Gastrocnemius medialis (tissue), 4 donors: ENCODE measurements around the gene VAPA. TPM values are rescaled to one million over a fixed set of nuclear protein-coding genes. Genes with fewer than 3 reads are reported as not detected.
A peak's percentile ranks its signal among the peaks of the same experiment; 100 is the strongest.

ENCODE experiments used
- ATAC-seq, 2 donors: fragments of 150-250 bp; one replicate each; pipeline ENCODE4 v1.9.1; 2016
- DNase-seq, 2 donors: peaks; one replicate each; pipeline ENCODE4 v3.0.0-alpha.2; 2019
- H3K27ac ChIP-seq, 4 donors: fragments of 200-600 bp; sonication (generic); 1 replicate in 1 of 4; 2 replicates in 3 of 4; pipeline ENCODE4 v1.5.1; 2016 to 2018; ENCODE audit warnings: mild to moderate bottlenecking in 2 of 4, moderate library complexity in 1 of 4
- H3K27me3 ChIP-seq, 3 donors: fragments of 200-600 bp; sonication (generic) in 2 of 3; 1 replicate in 1 of 3; 2 replicates in 2 of 3; pipeline versions ENCODE4 v1.5.1 to v1.6.0; 2016 to 2019; ENCODE audit warnings: mild to moderate bottlenecking in 1 of 3, moderate library complexity in 1 of 3
- H3K36me3 ChIP-seq, 2 donors: fragments of 200-600 bp; sonication (generic) in 1 of 2; one replicate each; pipeline ENCODE4 v1.5.1; 2017 to 2018
- H3K4me1 ChIP-seq, 2 donors: fragments of 200-600 bp; sonication (generic) in 1 of 2; one replicate each; pipeline ENCODE4 v1.5.1; 2016 to 2017; ENCODE audit warnings: mild to moderate bottlenecking in 2 of 2
- H3K4me3 ChIP-seq, 4 donors: fragments of 200-600 bp; sonication (generic) in 3 of 4; 1 replicate in 1 of 4; 2 replicates in 3 of 4; pipeline ENCODE4 v1.5.1; 2016 to 2019; ENCODE audit warnings: mild to moderate bottlenecking in 2 of 4
- H3K9me3 ChIP-seq, 3 donors: fragments of 200-600 bp; sonication (generic) in 2 of 3; 1 replicate in 1 of 3; 2 replicates in 2 of 3; pipeline ENCODE4 v1.5.1; 2016 to 2019
- POLR2A ChIP-seq, 2 donors: fragments of 450-650 bp; IDR thresholded peaks; one replicate each; pipeline ENCODE4 v1.6.1; 2017; ENCODE audit warnings: antibody characterized with exemption in 2 of 2, mild to moderate bottlenecking in 2 of 2, moderate library complexity in 2 of 2
- in situ Hi-C, 4 donors: fragments of 200-750 bp; cut with MboI; loops; one replicate each; pipeline versions ENCODE4 v1.15.0 to v1.8.0; 2017; ENCODE audit warnings: low sequenced_read_pairs in 4 of 4
- intact Hi-C: fragments of 100-400 bp; cut with DNase I; formaldehyde crosslinking; loops from one replicate; pipeline ENCODE4 v1.15.1; 2023; ENCODE audit warnings: low total_unique reads
- total RNA-seq, 4 donors: library from RNA; depleted of rRNA; stranded (reverse); fragments of >200 nt; gene quantifications; one replicate each; pipeline versions ENCODE4 v1.1.0 to v1.2.3, GENCODE V29; 2016
- TF ChIP-seq, protein P1 (sequence below), 5 experiments: fragments of 450-650 bp in 3 of 5; fragments of 200-600 bp in 2 of 5; sonication (generic) in 2 of 5; IDR thresholded peaks in 4 of 5; conservative IDR thresholded peaks in 1 of 5; 1 replicate in 4 of 5; 2 replicates in 1 of 5; pipeline ENCODE4 v1.5.1; 2016 to 2019; ENCODE audit warnings: antibody characterized with exemption in 5 of 5, mild to moderate bottlenecking in 3 of 5, moderate library complexity in 3 of 5

Gene VAPA
- total RNA-seq, 4 donors from 2014 or later = 227 to 320 (median 243) TPM

DNA sequence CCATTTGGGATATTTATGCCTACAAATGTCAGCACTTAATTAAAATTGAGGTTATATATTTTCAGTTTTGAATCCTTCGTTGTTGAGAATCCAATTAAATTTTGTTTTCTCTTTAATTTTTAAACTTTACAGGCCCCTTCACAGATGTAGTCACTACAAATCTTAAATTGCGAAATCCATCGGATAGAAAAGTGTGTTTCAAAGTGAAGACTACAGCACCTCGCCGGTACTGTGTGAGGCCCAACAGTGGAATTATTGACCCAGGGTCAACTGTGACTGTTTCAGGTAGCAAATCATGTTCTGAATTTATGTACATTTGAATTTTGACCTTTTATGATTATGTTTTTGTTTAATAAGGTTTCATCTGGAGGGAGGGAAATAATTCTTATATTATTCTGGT, 17.9 kb downstream of the VAPA start:
- H3K4me1 ChIP-seq = peaks cover 57 to 71% of the 10 kb centered on the region in 2 donors
- in situ Hi-C loops = loop anchor here in 1 of 4 donors (25.0 kb wide), 1 partner anchor 344 kb away; no protein-coding TSS in a partner anchor
- peaks cover 0 to 23% of the 10 kb centered on the region in 2 donors for H3K36me3 ChIP-seq
- no peaks in the 10 kb centered on the region for H3K9me3 ChIP-seq
- TF ChIP-seq, protein P1, sequence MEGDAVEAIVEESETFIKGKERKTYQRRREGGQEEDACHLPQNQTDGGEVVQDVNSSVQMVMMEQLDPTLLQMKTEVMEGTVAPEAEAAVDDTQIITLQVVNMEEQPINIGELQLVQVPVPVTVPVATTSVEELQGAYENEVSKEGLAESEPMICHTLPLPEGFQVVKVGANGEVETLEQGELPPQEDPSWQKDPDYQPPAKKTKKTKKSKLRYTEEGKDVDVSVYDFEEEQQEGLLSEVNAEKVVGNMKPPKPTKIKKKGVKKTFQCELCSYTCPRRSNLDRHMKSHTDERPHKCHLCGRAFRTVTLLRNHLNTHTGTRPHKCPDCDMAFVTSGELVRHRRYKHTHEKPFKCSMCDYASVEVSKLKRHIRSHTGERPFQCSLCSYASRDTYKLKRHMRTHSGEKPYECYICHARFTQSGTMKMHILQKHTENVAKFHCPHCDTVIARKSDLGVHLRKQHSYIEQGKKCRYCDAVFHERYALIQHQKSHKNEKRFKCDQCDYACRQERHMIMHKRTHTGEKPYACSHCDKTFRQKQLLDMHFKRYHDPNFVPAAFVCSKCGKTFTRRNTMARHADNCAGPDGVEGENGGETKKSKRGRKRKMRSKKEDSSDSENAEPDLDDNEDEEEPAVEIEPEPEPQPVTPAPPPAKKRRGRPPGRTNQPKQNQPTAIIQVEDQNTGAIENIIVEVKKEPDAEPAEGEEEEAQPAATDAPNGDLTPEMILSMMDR (IDR thresholded peaks at IDR 0.05 in 4 of 5, conservative IDR thresholded peaks at IDR 0.05 in 1 of 5) = no peak
- TF ChIP-seq POLR2A (IDR thresholded peaks at IDR 0.05) = no peak
- H3K4me3 ChIP-seq = no peak overlapping the region
- no peak for ATAC-seq
- DNase-seq = no peak
- H3K27ac ChIP-seq = peak overlapping the region in 2 of 4 donors; percentile 26 to 37
- no peaks in the 10 kb centered on the region for H3K27me3 ChIP-seq
- intact Hi-C loops = no loop called here

DNA sequence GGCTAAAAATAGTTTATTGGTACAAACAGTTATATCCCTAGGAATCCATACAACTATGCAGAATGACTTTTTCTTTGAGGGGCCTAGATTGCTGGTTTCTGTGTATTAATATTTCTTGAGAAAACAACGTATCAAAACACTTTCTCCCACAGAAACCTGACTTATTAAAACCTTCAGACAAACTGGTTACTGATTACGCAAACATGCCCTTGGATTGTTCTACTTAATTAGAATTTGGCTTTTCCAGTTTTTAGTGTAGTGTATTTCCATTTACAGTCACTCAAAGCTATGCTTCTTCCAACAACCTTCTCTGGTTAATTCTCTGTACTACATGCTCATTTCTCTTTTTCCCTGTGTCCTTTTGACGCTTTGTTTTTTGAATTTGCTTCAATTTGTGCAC, 20.0 kb downstream of the VAPA start:
- TF ChIP-seq, protein P1 (IDR thresholded peaks at IDR 0.05 in 4 of 5, conservative IDR thresholded peaks at IDR 0.05 in 1 of 5) = no peak
- TF ChIP-seq POLR2A (IDR thresholded peaks at IDR 0.05) = no peak
- DNase-seq = no peak
- Histone ChIP-seq H3K36me3 (peaks cover 0 to 36% of the 10 kb centered on the region in 2 donors), H3K9me3 (no peaks in the 10 kb centered on the region), H3K4me3 (no peak overlapping the region), H3K27ac (peak overlapping the region in 3 of 4 donors; percentile 23 to 58 (median 34)), H3K27me3 (no peaks in the 10 kb centered on the region), H3K4me1 (peaks cover 35 to 49% of the 10 kb centered on the region in 2 donors)
- intact Hi-C loops (no loop called here), in situ Hi-C loops (loop anchor here in 1 of 4 donors (25.0 kb wide), 1 partner anchor 347 kb away; no protein-coding TSS in a partner anchor)
- no peak for ATAC-seq

DNA sequence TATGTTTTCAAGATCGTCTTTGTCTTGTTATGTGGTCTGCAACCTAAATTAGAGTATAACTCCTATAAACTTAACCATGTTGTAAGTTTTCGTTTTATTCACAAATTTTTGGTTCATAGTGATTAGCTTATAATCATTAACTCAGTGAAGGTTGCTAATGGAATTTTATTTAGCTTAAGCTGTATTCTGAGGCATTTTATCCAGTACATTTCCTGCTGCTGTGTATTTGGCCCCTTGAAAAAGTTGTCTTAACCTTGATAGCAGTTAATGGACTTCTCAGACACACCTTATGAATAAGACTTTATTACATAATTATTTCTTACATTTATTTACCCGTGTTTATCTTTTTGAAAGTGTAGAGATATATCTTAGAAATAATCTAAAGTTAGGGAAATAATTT, 20.5 kb downstream of the VAPA start:
- Histone ChIP-seq H3K4me1 (peaks cover 31 to 45% of the 10 kb centered on the region in 2 donors), H3K27ac (peak overlapping the region in 2 of 4 donors; percentile 23 to 34), H3K27me3 (no peaks in the 10 kb centered on the region), H3K4me3 (no peak overlapping the region), H3K36me3 (peaks cover 0 to 36% of the 10 kb centered on the region in 2 donors), H3K9me3 (no peaks in the 10 kb centered on the region)
- intact Hi-C loops (no loop called here), in situ Hi-C loops (loop anchor here in 1 of 4 donors (25.0 kb wide), 1 partner anchor 347 kb away; no protein-coding TSS in a partner anchor)
- ATAC-seq = no peak
- no peak for DNase-seq
- TF ChIP-seq POLR2A (IDR thresholded peaks at IDR 0.05) = no peak
- TF ChIP-seq, protein P1 (IDR thresholded peaks at IDR 0.05 in 4 of 5, conservative IDR thresholded peaks at IDR 0.05 in 1 of 5) = no peak

DNA sequence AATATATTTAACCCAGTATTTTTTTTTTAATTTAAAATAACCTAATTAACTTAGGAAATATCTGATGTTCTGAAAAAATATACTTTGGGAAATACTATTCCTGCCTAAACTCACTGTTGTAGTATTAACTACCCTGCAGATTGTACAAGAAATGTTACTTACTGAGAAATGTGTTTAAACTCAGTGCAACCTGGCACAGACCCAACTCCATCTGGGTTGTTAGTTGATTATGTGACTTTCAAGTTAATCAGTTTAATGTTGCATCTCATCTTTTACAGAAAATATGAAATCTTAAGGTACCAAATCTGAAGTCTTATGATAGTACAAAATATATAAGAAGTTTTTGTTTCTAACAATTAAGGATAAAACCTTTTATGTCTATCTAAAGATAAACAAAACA, 27.3 kb downstream of the VAPA start:
- H3K4me3 ChIP-seq = no peak overlapping the region
- H3K27me3 ChIP-seq = no peaks in the 10 kb centered on the region
- no peaks in the 10 kb centered on the region for H3K4me1 ChIP-seq
- H3K9me3 ChIP-seq = no peaks in the 10 kb centered on the region
- no peak for TF ChIP-seq POLR2A (IDR thresholded peaks at IDR 0.05)
- TF ChIP-seq, protein P1 (IDR thresholded peaks at IDR 0.05 in 4 of 5, conservative IDR thresholded peaks at IDR 0.05 in 1 of 5) = no peak
- H3K27ac ChIP-seq = no peak overlapping the region
- intact Hi-C loops (no loop called here), in situ Hi-C loops (loop anchor here in 1 of 4 donors (25.0 kb wide), 1 partner anchor 354 kb away; no protein-coding TSS in a partner anchor)
- DNase-seq (no peak), ATAC-seq (no peak)
- H3K36me3 ChIP-seq = peaks cover 0 to 43% of the 10 kb centered on the region in 2 donors
